T47D (cell line): Measurements from ENCODE around the gene ZNF565.

ENCODE experiments used
- DNase-seq, 2 experiments: peaks; one replicate each; pipeline versions ENCODE4 v3.0.0 to v3.0.0-alpha.2; 2011 to 2012; ENCODE audit warnings: low read depth in 1 of 2, low spot score in 1 of 2
- JUND ChIP-seq: IDR thresholded peaks from 2 replicates; pipeline ENCODE4 v1.6.1; 2012; ENCODE audit warnings: low read depth
- in situ Hi-C: cut with HindIII; loops from 2 replicates; pipeline ENCODE4 v1.10.0; 2016; ENCODE audit warnings: low sequenced_read_pairs, low pct_unique_long_range_greater_than_20kb

Gene ZNF565

GRCh38 chr19:36214386-36215275, at the start of gene ZNF565, which contains the start of gene ZNF146:
ZNF565 (minus strand) TSS chr19:36214665; CDS start chr19:36201985, 12,680 bp downstream.
ZNF146 (plus strand) TSS chr19:36215106; CDS start chr19:36236441, 21,335 bp downstream.
- TF ChIP-seq JUND: no peak
- DNase-seq: peak; percentile 77 to 97
- in situ Hi-C loops: no loop called here

- DNase-seq: no peak
- in situ Hi-C loops: no loop called here
- TF ChIP-seq JUND: no peak
Measured at GRCh38 chr19:36259211-36259610, 44.7 kb upstream of the ZNF565 start.

GRCh38 chr19:36258028-36258875, 43.8 kb upstream of the ZNF565 start:
- no peak for DNase-seq
- in situ Hi-C loops: no loop called here
- no peak for TF ChIP-seq JUND

GRCh38 chr19:36257520-36257876, 43.0 kb upstream of the ZNF565 start:
- in situ Hi-C loops: no loop called here

GRCh38 chr19:36256853-36257519, 42.5 kb upstream of the ZNF565 start:
- no peak for TF ChIP-seq JUND
- no peak for DNase-seq
- in situ Hi-C loops: no loop called here

More at GRCh38 chr19:36257520-36257876, 43.0 kb upstream of the ZNF565 start:
- DNase-seq: peak in 1 of 2 experiments; percentile 7
- TF ChIP-seq JUND: no peak

- TF ChIP-seq JUND: no peak
- in situ Hi-C loops: no loop called here
- no peak for DNase-seq
Measured at GRCh38 chr19:36256064-36256463, 41.6 kb upstream of the ZNF565 start.

GRCh38 chr19:36255316-36255715, 40.9 kb upstream of the ZNF565 start:
- TF ChIP-seq JUND: no peak

GRCh38 chr19:36254848-36255247, 40.4 kb upstream of the ZNF565 start:
- no peak for DNase-seq
- in situ Hi-C loops: no loop called here
- TF ChIP-seq JUND: no peak

More at GRCh38 chr19:36255316-36255715, 40.9 kb upstream of the ZNF565 start:
- DNase-seq: no peak
- in situ Hi-C loops: no loop called here

GRCh38 chr19:36252047-36252446, 37.6 kb upstream of the ZNF565 start:
- no peak for TF ChIP-seq JUND
- DNase-seq: no peak
- in situ Hi-C loops: no loop called here

- no peak for DNase-seq
- in situ Hi-C loops: no loop called here
- TF ChIP-seq JUND: no peak
Measured at GRCh38 chr19:36246006-36246481, 31.6 kb upstream of the ZNF565 start.

- in situ Hi-C loops: no loop called here
- TF ChIP-seq JUND: no peak
- no peak for DNase-seq
Measured at GRCh38 chr19:36245210-36246005, 30.9 kb upstream of the ZNF565 start.
